GM23338 (cell line): ENCODE results near the gene NR2C1. TPM values are rescaled to one million over a fixed set of nuclear protein-coding genes. Genes with fewer than 3 reads are reported as not detected.

Experiments used
- ATAC-seq: fragments of 200-7000 bp; cut with Tn5 transposase; 3 replicates; pipeline ENCODE4 v1.9.1; 2020
- DNase-seq: peaks from one replicate; pipeline ENCODE4 v3.0.0-alpha.2; 2015; ENCODE audit warnings: low spot score
- H2AFZ ChIP-seq: fragments of 200-600 bp; sonication (generic); 2 replicates; pipeline ENCODE4 v1.8.0; 2016; ENCODE audit warnings: antibody characterized with exemption, mild to moderate bottlenecking, moderate library complexity
- H3F3A ChIP-seq: fragments of 200-600 bp; sonication (generic); replicated peaks from 2 replicates; pipeline ENCODE4 v1.8.0; 2017; ENCODE audit warnings: antibody characterized with exemption, mixed run types, low read depth
- H3K27ac ChIP-seq: fragments of 200-600 bp; sonication (generic); 2 replicates; pipeline ENCODE4 v1.6.1; 2016; ENCODE audit warnings: low read depth
- H3K27me3 ChIP-seq: fragments of 200-600 bp; sonication (generic); 2 replicates; pipeline ENCODE4 v1.8.0; 2016; ENCODE audit warnings: mild to moderate bottlenecking, mixed run types, moderate library complexity; ENCODE audit not compliant: insufficient read depth
- H3K36me3 ChIP-seq: fragments of 200-600 bp; sonication (generic); 2 replicates; pipeline ENCODE4 v1.8.0; 2016; ENCODE audit warnings: mild to moderate bottlenecking; ENCODE audit not compliant: insufficient read depth
- H3K4me1 ChIP-seq: fragments of 200-600 bp; sonication (generic); 2 replicates; pipeline ENCODE4 v1.8.0; 2016; ENCODE audit warnings: mild to moderate bottlenecking, moderate library complexity; ENCODE audit not compliant: insufficient read depth
- H3K4me2 ChIP-seq: fragments of 200-600 bp; sonication (generic); 2 replicates; pipeline ENCODE4 v1.7.1; 2017; ENCODE audit warnings: mixed run types
- H3K4me3 ChIP-seq: fragments of 200-600 bp; sonication (generic); 2 replicates; pipeline ENCODE4 v1.6.1; 2016; ENCODE audit warnings: mixed run types
- H3K79me2 ChIP-seq: fragments of 200-600 bp; sonication (generic); replicated peaks from 2 replicates; pipeline ENCODE4 v1.8.0; 2017; ENCODE audit warnings: mild to moderate bottlenecking; ENCODE audit not compliant: insufficient read depth
- H3K9me2 ChIP-seq: fragments of 200-600 bp; sonication (generic); 2 replicates; pipeline ENCODE4 v1.8.0; 2017; ENCODE audit not compliant: insufficient read depth
- H4K20me1 ChIP-seq: fragments of 200-600 bp; sonication (generic); replicated peaks from 2 replicates; pipeline ENCODE4 v1.8.0; 2017; ENCODE audit warnings: mild to moderate bottlenecking; ENCODE audit not compliant: insufficient read depth
- H3K27ac Mint-ChIP-seq: 2 replicates; pipeline ENCODE4 v1.8.0; 2020; ENCODE audit warnings: inconsistent platforms, mild to moderate bottlenecking, moderate library complexity, mixed read lengths
- H3K27me3 Mint-ChIP-seq: 3 replicates; pipeline ENCODE4 v1.8.0; 2022; ENCODE audit warnings: low read depth, mild to moderate bottlenecking, moderate library complexity, mixed read lengths, inconsistent platforms; ENCODE audit not compliant: insufficient read depth, poor library complexity
- H3K36me3 Mint-ChIP-seq: 3 replicates; pipeline ENCODE4 v1.8.0; 2021; ENCODE audit warnings: low read depth, mild to moderate bottlenecking, inconsistent platforms, moderate library complexity, mixed read lengths
- H3K4me1 Mint-ChIP-seq: 3 replicates; pipeline ENCODE4 v1.8.0; 2020; ENCODE audit warnings: mild to moderate bottlenecking, inconsistent platforms, mixed read lengths
- H3K4me3 Mint-ChIP-seq: 3 replicates; pipeline ENCODE4 v1.8.0; 2021; ENCODE audit warnings: moderate library complexity, mild to moderate bottlenecking, inconsistent platforms, mixed read lengths
- H3K9me3 Mint-ChIP-seq: 3 replicates; pipeline ENCODE4 v1.8.0; 2020; ENCODE audit warnings: moderate library complexity, mild to moderate bottlenecking, inconsistent platforms, mixed read lengths
- CREB1 ChIP-seq: fragments of 250-450 bp; sonication (Bioruptor Pico); IDR thresholded peaks from 2 replicates; pipeline ENCODE4 v1.5.0; 2020; ENCODE audit warnings: low read depth, mild to moderate bottlenecking, moderate library complexity
- EZH2 ChIP-seq: fragments of 200-600 bp; sonication (generic); IDR thresholded peaks from one replicate; pipeline ENCODE4 v1.8.0; 2017; ENCODE audit warnings: antibody characterized with exemption, mild to moderate bottlenecking, low read depth; ENCODE audit not compliant: unreplicated experiment
- EZH2phosphoT487 ChIP-seq: fragments of 200-600 bp; sonication (generic); IDR thresholded peaks from one replicate; pipeline ENCODE4 v1.8.1; 2018; ENCODE audit warnings: antibody characterized with exemption; ENCODE audit not compliant: unreplicated experiment
- JUNB ChIP-seq: IDR thresholded peaks from one replicate; pipeline ENCODE4 v1.6.1; 2016; ENCODE audit warnings: antibody characterized with exemption; ENCODE audit not compliant: unreplicated experiment
- NANOG ChIP-seq: IDR thresholded peaks from 2 replicates; pipeline ENCODE4 v1.6.1; 2016; ENCODE audit warnings: antibody characterized with exemption, borderline replicate concordance
- POLR2AphosphoS5 ChIP-seq: IDR thresholded peaks from 2 replicates; pipeline ENCODE4 v1.6.1; 2016; ENCODE audit warnings: antibody characterized with exemption, low read depth
- STAT1 ChIP-seq: IDR thresholded peaks from one replicate; pipeline ENCODE4 v1.6.1; 2016; ENCODE audit warnings: antibody characterized with exemption; ENCODE audit not compliant: unreplicated experiment
- ZNF114 ChIP-seq: fragments of 250-450 bp; sonication (Bioruptor Pico); IDR thresholded peaks from 2 replicates; pipeline ENCODE4 v1.5.0; 2020; ENCODE audit warnings: mild to moderate bottlenecking, moderate library complexity
- ZNF331 ChIP-seq: fragments of 250-450 bp; sonication (Bioruptor Pico); IDR thresholded peaks from 2 replicates; pipeline ENCODE4 v1.5.0; 2020; ENCODE audit warnings: low read depth, mild to moderate bottlenecking, moderate library complexity
- polyA plus RNA-seq: library from polyadenylated mRNA; unstranded; fragments of >200 nt; fragmentation: Nextera tagmentation; extraction: Ambion mirVana; gene quantifications from 2 replicates; pipeline ENCODE4 v1.2.1, GENCODE V29; 2016
- total RNA-seq: library from RNA; depleted of rRNA; stranded (reverse); fragments of >200 nt; shearing (Covaris generic); gene quantifications from 2 replicates; pipeline ENCODE4 v1.2.3, GENCODE V29; 2014
- TF ChIP-seq, protein P1 (sequence below): IDR thresholded peaks from 2 replicates; pipeline ENCODE4 v1.6.1; 2016; ENCODE audit warnings: antibody characterized with exemption
- TF ChIP-seq, protein P2 (sequence below), 2 experiments: fragments of 200-600 bp in 1 of 2; sonication (generic) in 1 of 2; conservative IDR thresholded peaks; 2 replicates each; pipeline versions ENCODE4 v1.5.1 to v1.6.1; 2016 to 2017; ENCODE audit warnings: antibody characterized with exemption in 2 of 2, low read depth in 2 of 2, mild to moderate bottlenecking in 2 of 2, moderate library complexity in 1 of 2
- TF ChIP-seq, protein P3 (sequence below): fragments of 250-450 bp; sonication (Bioruptor Pico); IDR thresholded peaks from 2 replicates; pipeline ENCODE4 v1.5.0; 2020; ENCODE audit warnings: mild to moderate bottlenecking, moderate library complexity
- TF ChIP-seq, protein P4 (sequence below): IDR thresholded peaks from one replicate; pipeline ENCODE4 v1.6.1; 2018; ENCODE audit warnings: antibody characterized with exemption; ENCODE audit not compliant: unreplicated experiment

The NR2C1 gene
- total and polyA plus RNA-seq, 2 experiments from 2014 or later, result 41.1 to 45.3 TPM

DNA sequence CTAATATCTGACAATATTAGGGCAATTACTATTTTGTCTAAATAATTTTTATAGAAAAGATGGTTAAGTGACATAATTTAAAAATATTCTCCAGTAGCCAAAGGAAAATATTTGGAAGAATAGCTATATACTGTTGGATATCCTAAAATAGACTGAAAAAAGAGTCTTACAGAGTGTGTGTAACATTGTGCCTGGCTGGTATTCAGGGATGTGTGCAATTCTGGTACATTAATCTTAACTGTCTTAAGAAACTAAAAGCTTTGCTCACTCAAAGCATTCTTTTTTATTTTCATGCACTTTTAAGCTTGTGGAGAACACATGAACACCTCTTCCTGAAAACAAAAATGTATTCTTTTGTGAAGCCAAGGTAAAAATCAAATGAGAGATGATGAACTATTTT, 10.1 kb upstream of the NR2C1 start:
- Histone ChIP-seq H3K4me2 (no peak overlapping the region), H3K27ac (no peak overlapping the region), H3F3A (no peaks in the 10 kb centered on the region), H3K4me1 (no peaks in the 10 kb centered on the region), H3K79me2 (no peaks in the 10 kb centered on the region), H3K4me3 (no peak overlapping the region), H2AFZ (no peak overlapping the region), H3K36me3 (0 out of 2 replicates have a peak, but pooled peaks cover 7% of the 10 kb centered on the region), H4K20me1 (peaks cover 3% of the 10 kb centered on the region; the same call in 1 of the 2 replicates), H3K9me2 (no peaks in the 10 kb centered on the region), H3K27me3 (no peaks in the 10 kb centered on the region)
- no peak for ATAC-seq
- H3K4me1 Mint-ChIP-seq, result no peaks in the 10 kb centered on the region
- no peaks in the 10 kb centered on the region for H3K9me3 Mint-ChIP-seq
- H3K27me3 Mint-ChIP-seq, result no peaks in the 10 kb centered on the region
- TF ChIP-seq JUNB (no peak), EZH2 (no peak), ZNF114 (CRISPR knock-in tag) (no peak), NANOG (no peak), CREB1 (CRISPR knock-in tag) (no peak), POLR2AphosphoS5 (no peak), ZNF331 (CRISPR knock-in tag) (no peak), STAT1 (no peak), EZH2phosphoT487 (no peak)
- TF ChIP-seq, protein P1, sequence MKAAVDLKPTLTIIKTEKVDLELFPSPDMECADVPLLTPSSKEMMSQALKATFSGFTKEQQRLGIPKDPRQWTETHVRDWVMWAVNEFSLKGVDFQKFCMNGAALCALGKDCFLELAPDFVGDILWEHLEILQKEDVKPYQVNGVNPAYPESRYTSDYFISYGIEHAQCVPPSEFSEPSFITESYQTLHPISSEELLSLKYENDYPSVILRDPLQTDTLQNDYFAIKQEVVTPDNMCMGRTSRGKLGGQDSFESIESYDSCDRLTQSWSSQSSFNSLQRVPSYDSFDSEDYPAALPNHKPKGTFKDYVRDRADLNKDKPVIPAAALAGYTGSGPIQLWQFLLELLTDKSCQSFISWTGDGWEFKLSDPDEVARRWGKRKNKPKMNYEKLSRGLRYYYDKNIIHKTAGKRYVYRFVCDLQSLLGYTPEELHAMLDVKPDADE, result no peak
- TF ChIP-seq, protein P2, sequence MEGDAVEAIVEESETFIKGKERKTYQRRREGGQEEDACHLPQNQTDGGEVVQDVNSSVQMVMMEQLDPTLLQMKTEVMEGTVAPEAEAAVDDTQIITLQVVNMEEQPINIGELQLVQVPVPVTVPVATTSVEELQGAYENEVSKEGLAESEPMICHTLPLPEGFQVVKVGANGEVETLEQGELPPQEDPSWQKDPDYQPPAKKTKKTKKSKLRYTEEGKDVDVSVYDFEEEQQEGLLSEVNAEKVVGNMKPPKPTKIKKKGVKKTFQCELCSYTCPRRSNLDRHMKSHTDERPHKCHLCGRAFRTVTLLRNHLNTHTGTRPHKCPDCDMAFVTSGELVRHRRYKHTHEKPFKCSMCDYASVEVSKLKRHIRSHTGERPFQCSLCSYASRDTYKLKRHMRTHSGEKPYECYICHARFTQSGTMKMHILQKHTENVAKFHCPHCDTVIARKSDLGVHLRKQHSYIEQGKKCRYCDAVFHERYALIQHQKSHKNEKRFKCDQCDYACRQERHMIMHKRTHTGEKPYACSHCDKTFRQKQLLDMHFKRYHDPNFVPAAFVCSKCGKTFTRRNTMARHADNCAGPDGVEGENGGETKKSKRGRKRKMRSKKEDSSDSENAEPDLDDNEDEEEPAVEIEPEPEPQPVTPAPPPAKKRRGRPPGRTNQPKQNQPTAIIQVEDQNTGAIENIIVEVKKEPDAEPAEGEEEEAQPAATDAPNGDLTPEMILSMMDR (conservative IDR thresholded peaks at IDR 0.05; ENCODE audit: low read depth in 2 of 2), result no peak
- TF ChIP-seq, protein P3, sequence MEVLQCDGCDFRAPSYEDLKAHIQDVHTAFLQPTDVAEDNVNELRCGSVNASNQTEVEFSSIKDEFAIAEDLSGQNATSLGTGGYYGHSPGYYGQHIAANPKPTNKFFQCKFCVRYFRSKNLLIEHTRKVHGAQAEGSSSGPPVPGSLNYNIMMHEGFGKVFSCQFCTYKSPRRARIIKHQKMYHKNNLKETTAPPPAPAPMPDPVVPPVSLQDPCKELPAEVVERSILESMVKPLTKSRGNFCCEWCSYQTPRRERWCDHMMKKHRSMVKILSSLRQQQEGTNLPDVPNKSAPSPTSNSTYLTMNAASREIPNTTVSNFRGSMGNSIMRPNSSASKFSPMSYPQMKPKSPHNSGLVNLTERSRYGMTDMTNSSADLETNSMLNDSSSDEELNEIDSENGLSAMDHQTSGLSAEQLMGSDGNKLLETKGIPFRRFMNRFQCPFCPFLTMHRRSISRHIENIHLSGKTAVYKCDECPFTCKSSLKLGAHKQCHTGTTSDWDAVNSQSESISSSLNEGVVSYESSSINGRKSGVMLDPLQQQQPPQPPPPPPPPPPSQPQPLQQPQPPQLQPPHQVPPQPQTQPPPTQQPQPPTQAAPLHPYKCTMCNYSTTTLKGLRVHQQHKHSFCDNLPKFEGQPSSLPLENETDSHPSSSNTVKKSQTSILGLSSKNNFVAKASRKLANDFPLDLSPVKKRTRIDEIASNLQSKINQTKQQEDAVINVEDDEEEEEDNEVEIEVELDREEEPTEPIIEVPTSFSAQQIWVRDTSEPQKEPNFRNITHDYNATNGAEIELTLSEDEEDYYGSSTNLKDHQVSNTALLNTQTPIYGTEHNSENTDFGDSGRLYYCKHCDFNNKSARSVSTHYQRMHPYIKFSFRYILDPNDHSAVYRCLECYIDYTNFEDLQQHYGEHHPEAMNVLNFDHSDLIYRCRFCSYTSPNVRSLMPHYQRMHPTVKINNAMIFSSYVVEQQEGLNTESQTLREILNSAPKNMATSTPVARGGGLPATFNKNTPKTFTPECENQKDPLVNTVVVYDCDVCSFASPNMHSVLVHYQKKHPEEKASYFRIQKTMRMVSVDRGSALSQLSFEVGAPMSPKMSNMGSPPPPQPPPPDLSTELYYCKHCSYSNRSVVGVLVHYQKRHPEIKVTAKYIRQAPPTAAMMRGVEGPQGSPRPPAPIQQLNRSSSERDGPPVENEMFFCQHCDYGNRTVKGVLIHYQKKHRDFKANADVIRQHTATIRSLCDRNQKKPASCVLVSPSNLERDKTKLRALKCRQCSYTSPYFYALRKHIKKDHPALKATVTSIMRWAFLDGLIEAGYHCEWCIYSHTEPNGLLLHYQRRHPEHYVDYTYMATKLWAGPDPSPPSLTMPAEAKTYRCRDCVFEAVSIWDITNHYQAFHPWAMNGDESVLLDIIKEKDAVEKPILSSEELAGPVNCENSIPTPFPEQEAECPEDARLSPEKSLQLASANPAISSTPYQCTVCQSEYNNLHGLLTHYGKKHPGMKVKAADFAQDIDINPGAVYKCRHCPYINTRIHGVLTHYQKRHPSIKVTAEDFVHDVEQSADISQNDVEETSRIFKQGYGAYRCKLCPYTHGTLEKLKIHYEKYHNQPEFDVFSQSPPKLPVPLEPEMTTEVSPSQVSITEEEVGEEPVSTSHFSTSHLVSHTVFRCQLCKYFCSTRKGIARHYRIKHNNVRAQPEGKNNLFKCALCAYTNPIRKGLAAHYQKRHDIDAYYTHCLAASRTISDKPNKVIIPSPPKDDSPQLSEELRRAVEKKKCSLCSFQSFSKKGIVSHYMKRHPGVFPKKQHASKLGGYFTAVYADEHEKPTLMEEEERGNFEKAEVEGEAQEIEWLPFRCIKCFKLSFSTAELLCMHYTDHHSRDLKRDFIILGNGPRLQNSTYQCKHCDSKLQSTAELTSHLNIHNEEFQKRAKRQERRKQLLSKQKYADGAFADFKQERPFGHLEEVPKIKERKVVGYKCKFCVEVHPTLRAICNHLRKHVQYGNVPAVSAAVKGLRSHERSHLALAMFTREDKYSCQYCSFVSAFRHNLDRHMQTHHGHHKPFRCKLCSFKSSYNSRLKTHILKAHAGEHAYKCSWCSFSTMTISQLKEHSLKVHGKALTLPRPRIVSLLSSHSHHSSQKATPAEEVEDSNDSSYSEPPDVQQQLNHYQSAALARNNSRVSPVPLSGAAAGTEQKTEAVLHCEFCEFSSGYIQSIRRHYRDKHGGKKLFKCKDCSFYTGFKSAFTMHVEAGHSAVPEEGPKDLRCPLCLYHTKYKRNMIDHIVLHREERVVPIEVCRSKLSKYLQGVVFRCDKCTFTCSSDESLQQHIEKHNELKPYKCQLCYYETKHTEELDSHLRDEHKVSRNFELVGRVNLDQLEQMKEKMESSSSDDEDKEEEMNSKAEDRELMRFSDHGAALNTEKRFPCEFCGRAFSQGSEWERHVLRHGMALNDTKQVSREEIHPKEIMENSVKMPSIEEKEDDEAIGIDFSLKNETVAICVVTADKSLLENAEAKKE (CRISPR knock-in tag), result no peak
- TF ChIP-seq, protein P4, sequence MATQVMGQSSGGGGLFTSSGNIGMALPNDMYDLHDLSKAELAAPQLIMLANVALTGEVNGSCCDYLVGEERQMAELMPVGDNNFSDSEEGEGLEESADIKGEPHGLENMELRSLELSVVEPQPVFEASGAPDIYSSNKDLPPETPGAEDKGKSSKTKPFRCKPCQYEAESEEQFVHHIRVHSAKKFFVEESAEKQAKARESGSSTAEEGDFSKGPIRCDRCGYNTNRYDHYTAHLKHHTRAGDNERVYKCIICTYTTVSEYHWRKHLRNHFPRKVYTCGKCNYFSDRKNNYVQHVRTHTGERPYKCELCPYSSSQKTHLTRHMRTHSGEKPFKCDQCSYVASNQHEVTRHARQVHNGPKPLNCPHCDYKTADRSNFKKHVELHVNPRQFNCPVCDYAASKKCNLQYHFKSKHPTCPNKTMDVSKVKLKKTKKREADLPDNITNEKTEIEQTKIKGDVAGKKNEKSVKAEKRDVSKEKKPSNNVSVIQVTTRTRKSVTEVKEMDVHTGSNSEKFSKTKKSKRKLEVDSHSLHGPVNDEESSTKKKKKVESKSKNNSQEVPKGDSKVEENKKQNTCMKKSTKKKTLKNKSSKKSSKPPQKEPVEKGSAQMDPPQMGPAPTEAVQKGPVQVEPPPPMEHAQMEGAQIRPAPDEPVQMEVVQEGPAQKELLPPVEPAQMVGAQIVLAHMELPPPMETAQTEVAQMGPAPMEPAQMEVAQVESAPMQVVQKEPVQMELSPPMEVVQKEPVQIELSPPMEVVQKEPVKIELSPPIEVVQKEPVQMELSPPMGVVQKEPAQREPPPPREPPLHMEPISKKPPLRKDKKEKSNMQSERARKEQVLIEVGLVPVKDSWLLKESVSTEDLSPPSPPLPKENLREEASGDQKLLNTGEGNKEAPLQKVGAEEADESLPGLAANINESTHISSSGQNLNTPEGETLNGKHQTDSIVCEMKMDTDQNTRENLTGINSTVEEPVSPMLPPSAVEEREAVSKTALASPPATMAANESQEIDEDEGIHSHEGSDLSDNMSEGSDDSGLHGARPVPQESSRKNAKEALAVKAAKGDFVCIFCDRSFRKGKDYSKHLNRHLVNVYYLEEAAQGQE, result no peak
- H3K4me3 Mint-ChIP-seq, result no peak overlapping the region
- DNase-seq, result no peak
- H3K36me3 Mint-ChIP-seq, result peaks cover 18% of the 10 kb centered on the region; the same call in 2 of the 3 replicates
- no peak overlapping the region for H3K27ac Mint-ChIP-seq
